HepG2 (cell line): ENCODE results near the gene ASF1B. TPM values are rescaled to one million over a fixed set of nuclear protein-coding genes. Genes with fewer than 3 reads are reported as not detected.

ENCODE experiments used
- CHD2 ChIP-seq: IDR thresholded peaks from 2 replicates; pipeline ENCODE4 v1.6.1; 2011; ENCODE audit warnings: low read depth, low read length, improper control_type of control experiment
- EZH2 ChIP-seq: conservative IDR thresholded peaks from 2 replicates; pipeline ENCODE4 v1.6.1; 2012; ENCODE audit warnings: mild to moderate bottlenecking, low read depth, low read length, moderate library complexity
- KDM3A ChIP-seq: IDR thresholded peaks from 2 replicates; pipeline ENCODE4 v1.6.1; 2018; ENCODE audit warnings: low read depth, missing compliant biosample characterization
- MAFK ChIP-seq, 2 experiments: IDR thresholded peaks in 1 of 2; conservative IDR thresholded peaks in 1 of 2; 2 replicates each; pipeline ENCODE4 v1.6.1; 2011; ENCODE audit warnings: improper control_type of control experiment in 2 of 2, low read length in 2 of 2
- NFRKB ChIP-seq: fragments of 450-650 bp; IDR thresholded peaks from 2 replicates; pipeline ENCODE4 v1.6.1; 2017
- NR2F2 ChIP-seq: IDR thresholded peaks from 2 replicates; pipeline ENCODE4 v1.6.1; 2012; ENCODE audit warnings: low read depth, inconsistent platforms, borderline replicate concordance
- SMAD9 ChIP-seq: sonication (generic); formaldehyde crosslinking; IDR thresholded peaks from 2 replicates; pipeline ENCODE4 v1.5.1; 2020; ENCODE audit warnings: mild to moderate bottlenecking, missing genetic modification reagents
- SP2 ChIP-seq: sonication (generic); formaldehyde crosslinking; IDR thresholded peaks from 2 replicates; pipeline ENCODE4 v1.5.1; 2020; ENCODE audit warnings: mild to moderate bottlenecking, missing genetic modification reagents
- SRF ChIP-seq: IDR thresholded peaks from 2 replicates; pipeline ENCODE4 v1.6.1; 2011; ENCODE audit warnings: mild to moderate bottlenecking, low read depth, low read length, moderate library complexity
- THRA ChIP-seq: sonication (generic); formaldehyde crosslinking; IDR thresholded peaks from 2 replicates; pipeline ENCODE4 v1.4.0; 2020; ENCODE audit warnings: missing genetic modification reagents, borderline replicate concordance
- TSC22D2 ChIP-seq: sonication (generic); formaldehyde crosslinking; IDR thresholded peaks from 2 replicates; pipeline ENCODE4 v1.5.1; 2020; ENCODE audit warnings: missing genetic modification reagents, mild to moderate bottlenecking, borderline replicate concordance
- WIZ ChIP-seq: sonication (generic); formaldehyde crosslinking; IDR thresholded peaks from 2 replicates; pipeline ENCODE4 v1.5.1; 2020; ENCODE audit warnings: mild to moderate bottlenecking, missing genetic modification reagents
- YY1 ChIP-seq: IDR thresholded peaks from 2 replicates; pipeline ENCODE4 v1.6.1; 2011; ENCODE audit warnings: low read length, low read depth, moderate library complexity, mild to moderate bottlenecking; ENCODE audit not compliant: insufficient read depth, insufficient replicate concordance
- ZBTB37 ChIP-seq: sonication (generic); formaldehyde crosslinking; IDR thresholded peaks from 2 replicates; pipeline ENCODE4 v1.4.0; 2020; ENCODE audit warnings: mild to moderate bottlenecking, missing genetic modification reagents
- ZBTB38 ChIP-seq: sonication (generic); formaldehyde crosslinking; IDR thresholded peaks from 2 replicates; pipeline ENCODE4 v1.5.1; 2020; ENCODE audit warnings: mild to moderate bottlenecking, missing genetic modification reagents
- ZNF263 ChIP-seq: sonication (generic); formaldehyde crosslinking; IDR thresholded peaks from 2 replicates; pipeline ENCODE4 v1.4.0; 2020; ENCODE audit warnings: missing genetic modification reagents
- ZNF572 ChIP-seq: sonication (generic); formaldehyde crosslinking; IDR thresholded peaks from 2 replicates; pipeline ENCODE4 v1.5.1; 2020; ENCODE audit warnings: mild to moderate bottlenecking, missing genetic modification reagents
- ZNF724P ChIP-seq: sonication (generic); formaldehyde crosslinking; IDR thresholded peaks from 2 replicates; pipeline ENCODE4 v1.8.0; 2022; ENCODE audit warnings: missing genetic modification reagents, borderline replicate concordance
- ZNF740 ChIP-seq: sonication (generic); formaldehyde crosslinking; IDR thresholded peaks from 2 replicates; pipeline ENCODE4 v1.4.0; 2020; ENCODE audit warnings: missing genetic modification reagents
- ZNF784 ChIP-seq: sonication (generic); formaldehyde crosslinking; IDR thresholded peaks from 2 replicates; pipeline ENCODE4 v1.5.1; 2020; ENCODE audit warnings: missing genetic modification reagents, mild to moderate bottlenecking, borderline replicate concordance
- ZNF800 ChIP-seq: sonication (generic); formaldehyde crosslinking; IDR thresholded peaks from 2 replicates; pipeline ENCODE4 v1.4.0; 2020; ENCODE audit warnings: missing genetic modification reagents
- polyA plus RNA-seq, 8 experiments: library from polyadenylated mRNA; depleted of rRNA in 3 of 8; stranded (reverse) in 7 of 8; unstranded in 1 of 8; fragments of >200 nt; fragmentation: Illumina TruSeq in 4 of 8; extraction: Trizol in 4 of 8; gene quantifications; 2 replicates each; pipeline versions ENCODE4 v1.2.1 to v1.2.3, GENCODE V29; 2011 to 2016; ENCODE audit warnings: low read depth in 4 of 8, missing spikeins in 1 of 8, mixed read lengths in 1 of 8; ENCODE audit not compliant: insufficient read depth in 1 of 8
- total RNA-seq, 5 experiments: library from RNA; depleted of rRNA; stranded (reverse); fragments of >200 nt; fragmentation: Illumina TruSeq; extraction: Trizol; gene quantifications; 2 replicates each; pipeline ENCODE4 v1.2.3, GENCODE V29; 2016; ENCODE audit warnings: low read depth in 1 of 5

The ASF1B gene
- total and polyA plus RNA-seq, 2 of the 13 experiments (the other 11 are each of a cell fraction or from before 2014, with no cell fraction given), result 18.2 to 24.8 TPM

GRCh38 chr19:14112809-14113385 lies 23.5 kb downstream of the ASF1B start (continued):
- TF ChIP-seq SMAD9 (CRISPR knock-in tag), result no peak
- no peak for TF ChIP-seq NFRKB
- no peak for TF ChIP-seq TSC22D2 (CRISPR knock-in tag)
- TF ChIP-seq NR2F2, result no peak
- TF ChIP-seq ZNF784 (CRISPR knock-in tag), result no peak
- TF ChIP-seq ZNF572, result no peak
- no peak for TF ChIP-seq ZNF740 (CRISPR knock-in tag)
- no peak for TF ChIP-seq ZNF263 (CRISPR knock-in tag)
- TF ChIP-seq THRA (CRISPR knock-in tag), result 0 out of 2 replicates have a peak, but pooled peaks have one; percentile 45
- TF ChIP-seq SP2 (CRISPR knock-in tag), result no peak
- no peak for TF ChIP-seq CHD2
- no peak for TF ChIP-seq SRF
- TF ChIP-seq EZH2, result no peak
- no peak for TF ChIP-seq ZNF800 (CRISPR knock-in tag)
- no peak for TF ChIP-seq ZBTB37 (CRISPR knock-in tag)
- 0 out of 2 replicates have a peak, but pooled peaks have one; percentile 18 for TF ChIP-seq ZBTB38 (CRISPR knock-in tag)
- TF ChIP-seq YY1, result peak; percentile 42
- no peak for TF ChIP-seq KDM3A
- no peak for TF ChIP-seq MAFK (conservative IDR thresholded peaks at IDR 0.05 in 1 of 2, IDR thresholded peaks at IDR 0.05 in 1 of 2; ENCODE audit: low read length in 2 of 2)
- no peak for TF ChIP-seq WIZ (CRISPR knock-in tag)
- TF ChIP-seq ZNF724P (CRISPR knock-in tag), result no peak
